WTC11 (cell line): ENCODE data around the gene GPR152.

Experiments used
- AFF4 ChIP-seq: sonication (generic); formaldehyde crosslinking; IDR thresholded peaks from 2 replicates; pipeline ENCODE4 v1.8.1; 2023; ENCODE audit warnings: mild to moderate bottlenecking, missing genetic modification reagents, borderline replicate concordance
- CTCF ChIP-seq: fragments of 200-600 bp; IDR thresholded peaks from 2 replicates; pipeline ENCODE4 v1.8.0; 2022; ENCODE audit warnings: antibody characterized with exemption
- ESRRA ChIP-seq: sonication (generic); formaldehyde crosslinking; IDR thresholded peaks from 2 replicates; pipeline ENCODE4 v1.8.1; 2022; ENCODE audit warnings: mild to moderate bottlenecking, missing genetic modification reagents, borderline replicate concordance

- TF ChIP-seq ESRRA (CRISPR knock-in tag) (no peak), CTCF (no peak), AFF4 (CRISPR knock-in tag) (no peak)
Observed at GRCh38 chr11:67472882-67473281, 20.4 kb upstream of the GPR152 start.
